NCI-H1930 (cell line): ENCODE results near the gene SLC26A1.

Source experiments
- DNase-seq, 2 experiments: peaks; one replicate each; lab custom pipeline; 2025; lab: John Stamatoyannopoulos, UW

Gene SLC26A1

DNA sequence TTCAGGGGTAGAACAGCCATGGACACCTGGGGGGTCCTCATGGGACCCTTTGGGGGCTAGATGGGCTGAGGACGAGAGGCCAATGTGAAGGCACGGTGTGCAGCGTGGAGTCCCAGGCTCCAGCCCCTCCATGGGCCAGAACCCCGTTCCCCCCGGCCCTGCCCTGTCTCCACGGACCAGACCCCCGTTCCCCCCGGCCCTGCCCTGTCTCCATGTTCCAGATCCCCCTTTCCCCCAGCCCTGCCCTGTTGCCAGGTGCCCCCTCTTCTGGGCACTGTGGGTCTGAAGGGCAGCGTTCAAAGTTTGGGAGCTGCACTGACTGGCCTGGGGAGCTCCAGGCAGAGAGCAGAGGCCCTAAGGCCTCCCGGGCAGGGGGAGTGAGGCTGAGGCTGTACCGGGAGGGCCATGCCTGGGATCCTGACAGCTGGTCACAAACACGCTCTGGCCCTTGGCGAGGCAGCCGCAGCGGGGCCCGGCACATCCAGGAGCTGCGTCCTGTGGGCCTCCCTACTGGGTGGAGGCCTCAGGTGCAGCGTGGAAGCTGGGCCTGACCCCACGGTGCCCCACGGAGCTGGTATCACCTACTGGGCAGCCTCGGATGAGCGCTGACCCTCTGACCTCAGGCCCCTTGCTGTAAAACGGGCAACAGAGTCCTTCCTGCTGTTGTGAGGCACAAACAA is 28.7 kb downstream of the SLC26A1 start:
- no peak for DNase-seq

DNA sequence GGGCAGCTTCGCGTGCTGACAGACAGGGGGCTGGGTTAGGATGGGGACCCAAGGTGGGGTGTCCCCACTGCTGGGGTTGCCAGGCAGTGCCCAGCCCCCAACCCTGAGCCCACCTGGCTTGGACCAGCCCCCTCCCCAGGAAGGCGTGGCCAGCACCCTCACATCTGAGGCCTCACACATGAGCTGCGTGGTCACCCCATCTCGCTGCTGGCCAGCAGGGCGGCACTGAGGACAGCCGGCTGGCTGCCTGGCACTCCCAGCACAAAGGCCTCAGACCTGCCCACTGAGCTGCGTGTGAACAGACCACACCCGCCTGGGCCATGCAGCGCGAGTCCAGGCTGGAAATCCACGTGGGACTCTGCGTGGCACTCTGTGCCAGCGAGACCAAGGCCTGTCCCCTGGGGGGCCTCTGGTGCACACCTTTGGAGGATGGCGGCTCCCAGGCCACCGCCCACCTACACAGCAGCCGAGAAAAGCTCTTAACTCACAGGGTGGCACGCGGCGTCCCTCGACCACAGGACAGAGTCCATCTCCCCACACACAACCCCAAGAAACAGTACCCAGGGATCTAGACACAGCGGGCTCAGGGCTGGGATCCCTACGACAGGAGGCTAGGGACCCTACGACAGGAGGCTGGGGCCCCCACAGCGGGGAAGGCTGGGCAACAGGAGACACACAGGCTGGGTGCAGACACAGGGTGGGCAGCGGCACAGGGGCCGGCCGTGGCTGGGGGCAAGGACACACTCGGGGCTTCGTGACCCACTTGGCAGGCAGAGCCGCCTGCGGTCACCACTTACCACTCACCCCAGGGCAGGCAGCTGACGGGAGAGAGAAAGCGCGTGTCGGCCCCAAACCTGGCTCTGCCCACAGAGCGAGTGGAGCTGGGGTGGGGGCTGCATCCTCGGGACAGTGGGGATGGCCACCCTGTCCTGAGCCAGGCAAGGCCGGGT is 29.7 kb downstream of the SLC26A1 start:
- DNase-seq: no peak

DNA sequence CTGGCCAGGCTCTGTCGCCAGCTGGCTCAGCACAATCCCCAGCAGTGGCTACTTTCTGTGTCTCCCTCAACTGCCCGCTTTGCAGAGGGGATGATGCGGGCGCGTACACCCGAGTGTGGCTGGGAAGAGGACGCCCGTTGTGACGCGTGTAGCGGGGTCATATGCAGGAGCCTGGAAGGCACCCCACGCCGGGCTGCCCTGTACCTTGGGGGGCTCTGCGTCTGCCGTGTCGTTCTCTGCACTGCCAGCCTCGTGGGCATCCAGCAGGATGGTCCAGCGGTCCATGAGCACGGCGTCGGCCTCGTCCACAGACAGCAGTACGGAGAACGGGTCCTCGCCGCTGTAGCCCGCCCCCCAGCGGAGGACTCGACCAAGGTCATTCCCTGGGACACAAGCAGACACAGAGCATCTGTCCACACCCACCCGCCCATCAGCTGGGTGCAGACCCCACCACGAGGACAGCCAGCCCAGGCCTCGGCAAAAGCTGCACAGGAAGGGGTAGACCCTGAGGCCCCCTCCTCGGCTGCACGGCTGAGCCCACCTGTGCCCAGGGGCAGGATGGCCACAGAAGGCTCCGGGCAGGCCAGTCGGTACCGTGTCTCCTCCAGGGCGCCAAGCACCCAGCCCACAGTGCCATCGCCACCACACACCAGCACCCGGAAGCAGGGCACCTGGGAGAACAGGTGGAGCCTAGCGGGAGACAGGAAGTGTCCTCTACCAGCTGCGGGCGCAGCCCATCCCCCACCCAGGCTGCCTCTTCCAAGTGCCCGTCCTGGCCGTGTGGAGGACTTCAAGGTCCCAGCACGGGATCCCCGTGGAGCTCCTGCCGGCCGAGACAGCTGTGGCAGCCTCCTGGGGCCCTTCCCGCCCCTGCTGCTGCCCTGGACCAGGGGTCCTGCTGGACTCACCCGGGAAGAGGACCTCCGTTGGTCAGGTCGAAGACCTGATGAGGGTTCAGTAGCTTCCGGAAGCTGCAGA is 30.7 kb downstream of the SLC26A1 start:
- no peak for DNase-seq

DNA sequence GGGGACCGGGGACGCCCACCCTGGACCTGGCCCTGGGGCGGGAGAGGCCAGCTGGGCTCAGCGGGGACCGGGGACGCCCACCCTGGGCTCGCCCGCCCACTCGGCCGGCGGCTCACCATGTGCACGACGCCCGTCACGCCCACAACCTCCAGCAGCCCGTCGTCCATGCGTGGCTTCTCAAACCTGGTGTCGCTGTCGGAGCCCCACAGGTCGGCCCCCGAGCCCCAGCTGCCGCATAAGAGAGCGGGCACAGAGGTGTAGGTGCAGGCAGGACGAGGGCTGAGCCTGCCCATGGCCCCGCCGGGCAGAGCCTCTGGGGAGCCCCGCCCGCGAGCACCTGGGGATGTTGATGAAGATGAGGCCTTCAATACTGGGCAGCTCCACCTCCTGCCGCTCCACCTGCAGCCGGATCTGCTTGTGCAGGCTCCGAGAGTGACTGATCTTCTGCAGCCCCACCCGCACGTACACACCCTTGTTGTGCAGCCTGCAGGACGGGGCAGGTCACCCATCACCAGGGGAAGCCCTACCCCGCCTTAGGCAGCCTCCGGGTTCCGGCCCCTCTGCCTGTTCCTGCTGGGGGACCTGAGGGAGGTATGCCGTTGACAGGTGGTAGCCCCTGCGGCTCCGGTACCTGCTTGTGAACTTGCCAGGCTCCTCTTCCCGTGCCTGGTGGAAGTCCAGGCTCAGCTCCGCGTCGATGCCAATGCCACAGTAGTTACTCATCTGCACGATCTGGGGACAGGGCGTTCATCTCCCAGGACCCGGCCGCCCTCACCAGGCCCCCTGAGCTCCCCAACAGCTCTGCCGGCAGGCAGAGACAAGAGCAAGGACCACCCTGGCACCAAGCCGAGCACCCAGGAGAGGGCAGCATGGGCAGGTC is 31.6 kb downstream of the SLC26A1 start:
- no peak for DNase-seq

DNA sequence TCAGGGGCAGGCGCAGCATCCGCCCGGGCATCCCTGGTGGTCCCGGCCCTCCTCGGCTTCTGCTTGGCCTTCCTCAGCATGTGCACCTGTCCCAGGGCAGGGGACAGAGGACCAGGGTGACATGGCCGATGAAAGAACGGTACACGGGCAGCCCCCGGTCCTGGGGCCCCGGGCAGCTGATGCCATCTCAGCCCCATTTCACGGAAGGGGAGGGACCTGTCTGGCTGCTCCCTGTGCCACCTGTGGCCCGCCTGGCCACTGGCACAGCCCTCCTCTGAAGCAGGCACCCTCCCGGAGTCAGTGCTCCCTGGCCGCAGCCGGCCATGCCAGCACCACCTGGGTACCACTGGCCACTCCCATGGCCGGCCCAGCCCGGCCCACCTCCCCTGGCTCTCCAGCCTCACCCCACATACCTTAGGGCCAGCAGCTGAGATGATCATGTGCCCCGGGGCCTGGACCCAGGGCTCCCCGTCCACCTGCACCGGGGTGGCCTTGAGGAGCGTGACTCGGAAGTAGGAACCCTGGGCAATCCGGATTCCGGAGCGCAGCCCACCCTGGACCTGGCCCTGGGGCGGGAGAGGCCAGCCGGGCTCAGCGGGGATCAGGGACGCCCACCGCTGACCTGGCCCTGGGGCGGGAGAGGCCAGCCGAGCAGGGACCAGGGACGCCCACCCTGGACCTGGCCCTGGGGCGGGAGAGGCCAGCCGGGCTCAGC is 32.4 kb downstream of the SLC26A1 start:
- no peak for DNase-seq

DNA sequence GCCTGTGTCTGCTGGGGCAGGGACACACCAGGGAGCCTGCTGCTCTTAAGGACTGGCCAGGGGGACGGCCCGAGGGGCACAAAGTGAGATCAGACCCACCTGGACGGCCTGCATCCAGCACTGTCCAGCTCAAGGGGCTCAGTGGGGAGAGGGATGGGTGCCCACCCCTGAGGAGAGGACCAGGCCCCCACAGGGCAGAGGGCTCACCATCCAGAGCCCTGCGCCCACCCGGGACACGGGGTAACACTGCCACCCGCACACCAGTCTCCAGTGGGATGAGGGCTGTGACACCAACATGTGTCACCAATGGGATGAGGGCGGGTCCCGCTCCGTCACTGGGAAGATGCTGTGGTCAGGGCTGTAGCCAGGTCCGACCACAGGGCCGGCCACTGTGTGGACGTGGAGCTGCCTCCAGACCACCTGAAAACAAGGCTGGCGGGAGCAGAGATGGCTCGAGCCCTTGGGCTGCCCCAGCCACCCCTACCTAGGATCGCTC is 33.0 kb downstream of the SLC26A1 start:
- DNase-seq: no peak

DNA sequence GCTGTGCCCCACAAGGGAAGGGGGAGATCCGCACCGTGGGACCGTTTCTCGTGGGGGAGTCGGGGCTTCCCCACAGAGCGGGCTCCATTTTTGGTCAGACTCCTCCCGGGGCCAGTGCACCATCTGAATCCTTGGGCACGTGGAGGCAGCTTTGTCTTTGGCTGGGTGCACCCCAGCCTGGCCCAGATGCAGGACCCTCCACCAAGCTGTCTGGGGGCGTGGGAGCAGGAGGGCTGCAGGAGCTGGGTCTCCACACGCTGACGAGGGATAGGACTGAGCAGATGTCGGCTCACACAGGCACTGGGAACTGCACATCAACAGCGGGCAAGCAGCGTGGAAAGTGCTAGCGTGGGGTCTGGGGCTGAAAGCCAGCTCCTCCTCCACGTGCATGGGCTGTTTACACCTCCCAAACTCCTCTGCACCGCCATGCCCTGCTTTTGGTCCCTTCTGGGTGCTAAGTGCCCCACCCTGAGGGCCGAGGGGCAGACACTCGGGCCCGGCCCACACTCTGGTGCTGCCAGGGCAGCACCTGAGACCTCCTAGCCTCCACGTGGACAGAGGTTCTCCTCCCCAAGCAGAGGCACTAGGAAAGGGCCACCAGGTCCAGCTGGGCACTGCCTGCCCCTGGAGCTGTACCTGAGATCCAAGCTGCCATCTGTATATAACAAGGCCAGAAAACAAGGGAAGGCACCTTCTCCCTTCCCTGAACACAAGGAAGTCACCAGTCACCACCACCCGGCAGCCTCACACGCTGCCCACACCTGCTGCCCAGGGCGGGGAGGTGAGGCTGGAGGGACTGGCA is 33.7 kb downstream of the SLC26A1 start:
- no peak for DNase-seq

DNA sequence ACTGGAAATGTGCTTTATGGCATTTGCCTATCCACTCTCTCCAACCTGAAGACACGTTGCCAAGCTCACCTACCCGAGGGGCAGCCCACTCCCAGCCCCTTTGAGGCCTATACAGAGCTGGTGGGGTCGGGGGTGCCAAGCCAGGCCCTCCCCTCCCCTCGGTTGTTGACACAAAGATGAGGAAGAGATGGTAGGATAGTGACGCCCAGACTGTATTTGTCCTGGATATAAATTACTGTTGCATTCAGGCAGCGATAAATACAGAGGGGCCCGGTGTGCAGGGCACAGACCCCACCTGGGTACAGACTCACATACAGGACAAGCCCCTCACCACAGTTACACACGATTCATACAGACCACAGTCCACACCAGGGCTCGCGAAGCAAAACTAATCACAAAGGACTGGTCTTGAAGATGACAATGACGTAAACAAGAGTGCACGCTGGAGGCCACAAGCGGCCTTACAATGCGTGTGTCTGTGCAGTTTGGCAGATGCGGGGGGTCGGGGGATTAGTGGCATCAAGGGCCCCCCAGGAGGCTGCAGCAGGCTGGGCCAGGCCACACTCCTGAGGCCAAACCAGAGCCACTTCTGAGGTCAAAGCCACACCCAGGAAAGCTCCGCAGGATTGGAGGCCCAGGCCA is 34.4 kb downstream of the SLC26A1 start:
- DNase-seq: no peak

DNA sequence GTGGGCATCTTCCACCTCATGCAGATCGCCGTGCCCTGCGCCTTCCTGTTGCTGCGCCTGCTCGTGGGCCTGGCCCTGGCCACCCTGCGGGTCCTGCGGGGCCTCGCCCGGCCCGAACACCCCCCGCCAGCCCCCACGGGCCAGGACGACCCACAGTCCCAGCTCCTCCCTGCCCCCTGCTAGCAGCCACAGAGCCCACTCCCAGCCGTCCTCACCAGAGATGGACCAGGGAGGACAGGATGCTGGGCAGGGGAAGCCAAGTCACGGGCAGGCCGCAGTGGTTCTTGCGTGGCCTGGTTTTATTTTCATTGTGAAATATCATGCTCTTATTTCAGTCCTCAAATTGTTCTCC is 34.9 kb downstream of the SLC26A1 start:
- DNase-seq: no peak

DNA sequence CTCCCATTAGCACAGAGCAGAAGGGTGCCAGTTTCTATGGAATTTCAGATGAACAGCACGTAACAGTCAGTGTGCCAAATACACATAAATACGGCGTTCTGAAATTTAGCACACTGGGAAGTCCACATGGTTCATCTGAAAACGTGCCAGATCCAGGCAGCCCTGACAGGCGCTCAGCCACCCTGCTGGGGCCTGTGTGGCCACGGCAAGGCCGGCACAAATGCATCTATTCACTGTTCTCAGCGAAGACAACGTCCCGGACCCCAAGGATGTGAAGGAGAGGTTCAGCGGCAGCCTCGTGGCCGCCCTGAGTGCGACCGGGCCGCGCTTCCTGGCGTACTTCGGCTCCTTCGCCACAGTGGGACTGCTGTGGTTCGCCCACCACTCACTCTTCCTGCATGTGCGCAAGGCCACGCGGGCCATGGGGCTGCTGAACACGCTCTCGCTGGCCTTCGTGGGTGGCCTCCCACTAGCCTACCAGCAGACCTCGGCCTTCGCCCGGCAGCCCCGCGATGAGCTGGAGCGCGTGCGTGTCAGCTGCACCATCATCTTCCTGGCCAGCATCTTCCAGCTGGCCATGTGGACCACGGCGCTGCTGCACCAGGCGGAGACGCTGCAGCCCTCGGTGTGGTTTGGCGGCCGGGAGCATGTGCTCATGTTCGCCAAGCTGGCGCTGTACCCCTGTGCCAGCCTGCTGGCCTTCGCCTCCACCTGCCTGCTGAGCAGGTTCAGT is 35.5 kb downstream of the SLC26A1 start:
- DNase-seq: no peak

DNA sequence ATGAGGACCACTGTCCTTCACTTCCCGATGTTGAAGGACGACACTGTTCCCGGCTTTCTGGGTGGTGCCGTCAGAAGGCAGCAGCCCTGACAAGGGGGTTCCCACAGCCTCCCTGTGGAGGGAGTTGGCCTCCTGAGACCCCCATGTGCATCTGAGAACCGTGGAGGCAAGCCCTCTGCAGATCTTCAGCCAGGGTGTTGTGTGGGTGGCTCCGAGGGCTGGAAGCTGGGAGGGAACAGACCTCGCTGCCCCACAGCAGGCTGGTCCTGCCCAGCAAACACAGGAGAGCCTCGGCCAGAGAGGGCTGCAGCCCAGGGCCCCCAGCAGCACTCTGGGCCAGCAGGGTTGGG is 36.0 kb downstream of the SLC26A1 start:
- no peak for DNase-seq

DNA sequence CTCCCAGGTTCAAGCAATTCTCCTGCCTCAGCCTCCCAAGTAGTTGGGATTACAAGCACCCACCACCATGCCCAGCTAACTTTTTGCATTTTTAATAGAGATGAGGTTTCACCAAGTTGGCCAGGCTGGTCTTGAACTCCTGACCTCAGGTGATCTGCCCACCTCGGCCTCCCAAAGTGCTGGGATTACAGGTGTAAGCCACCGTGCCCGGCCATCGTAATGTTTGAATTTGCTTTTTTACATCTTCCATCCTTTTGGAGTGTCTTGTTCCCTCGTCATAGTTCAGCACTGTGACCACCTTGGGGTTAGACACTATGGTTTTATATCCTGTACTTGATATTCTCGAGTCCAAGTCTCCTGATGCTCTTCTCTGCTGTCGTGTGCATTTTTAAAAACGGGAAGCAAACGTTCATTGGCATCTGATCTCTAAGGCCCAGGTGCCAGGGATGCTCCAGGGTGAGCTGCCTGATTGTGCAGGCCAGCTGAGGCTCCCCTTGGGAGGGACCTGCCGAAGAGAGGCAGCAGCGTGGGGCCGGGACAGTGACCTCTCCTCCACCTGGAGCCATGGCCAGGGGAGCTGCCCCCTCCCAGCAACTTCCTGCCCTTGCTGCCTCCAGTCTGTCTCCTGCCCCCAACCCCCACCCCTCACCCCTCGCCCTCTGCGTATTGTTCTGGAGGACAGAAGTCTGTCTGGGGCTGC is 36.5 kb downstream of the SLC26A1 start:
- no peak for DNase-seq

DNA sequence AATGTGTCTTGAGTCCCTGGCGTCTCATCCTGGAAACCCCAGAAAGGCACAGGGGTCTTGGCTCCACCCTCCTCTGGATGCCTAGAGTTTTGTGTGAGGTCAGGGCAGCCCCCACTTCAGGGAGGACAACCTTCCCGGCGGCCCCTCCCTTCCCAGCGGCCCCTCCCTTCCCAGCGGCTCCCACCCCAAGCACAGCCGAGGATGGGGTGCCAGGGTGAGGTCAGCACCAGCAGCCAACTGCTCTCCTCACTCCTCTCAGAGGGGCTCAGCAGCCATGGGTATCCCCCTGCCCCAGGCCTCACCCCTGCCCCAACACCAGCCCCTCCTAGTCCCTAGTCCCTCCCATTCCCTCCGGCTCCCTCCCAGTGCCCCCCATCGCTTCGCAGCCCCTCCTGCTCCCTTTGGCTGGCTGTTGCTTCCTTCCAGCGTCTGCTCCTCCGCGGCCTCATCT is 37.2 kb downstream of the SLC26A1 start:
- no peak for DNase-seq

DNA sequence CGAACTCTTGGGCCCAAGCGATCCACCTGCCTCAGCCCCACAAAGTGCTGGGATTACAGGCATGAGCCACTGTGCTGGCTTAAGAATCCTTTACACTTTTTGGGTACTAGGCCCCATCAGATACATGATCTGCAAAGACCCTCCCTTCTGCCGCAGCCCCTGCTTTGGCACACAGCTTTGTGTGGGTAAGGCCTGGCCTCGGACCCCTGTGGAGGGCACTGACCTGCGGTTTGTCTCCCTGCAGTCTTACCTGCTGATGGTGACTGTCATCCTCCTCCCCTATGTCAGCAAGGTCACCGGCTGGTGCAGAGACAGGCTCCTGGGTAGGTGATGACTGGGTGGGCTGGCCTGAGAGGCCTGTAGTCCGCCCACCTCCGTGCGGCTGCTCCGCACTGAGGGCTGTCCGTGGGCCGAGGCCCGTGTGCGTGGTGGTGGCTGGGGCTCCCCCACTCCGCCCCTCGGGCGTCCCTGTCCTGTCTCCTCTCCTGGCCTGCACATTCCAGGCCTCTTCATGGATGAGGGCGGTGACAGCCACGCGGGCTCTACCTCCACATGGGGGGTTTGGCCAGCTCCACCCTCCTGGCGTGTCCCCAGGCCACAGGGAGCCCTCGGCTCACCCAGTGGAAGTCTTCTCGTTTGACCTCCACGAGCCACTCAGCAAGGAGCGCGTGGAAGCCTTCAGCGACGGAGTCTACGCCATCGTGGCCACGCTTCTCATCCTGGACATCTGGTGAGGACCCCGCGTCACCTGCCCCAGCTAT is 37.9 kb downstream of the SLC26A1 start:
- no peak for DNase-seq

DNA sequence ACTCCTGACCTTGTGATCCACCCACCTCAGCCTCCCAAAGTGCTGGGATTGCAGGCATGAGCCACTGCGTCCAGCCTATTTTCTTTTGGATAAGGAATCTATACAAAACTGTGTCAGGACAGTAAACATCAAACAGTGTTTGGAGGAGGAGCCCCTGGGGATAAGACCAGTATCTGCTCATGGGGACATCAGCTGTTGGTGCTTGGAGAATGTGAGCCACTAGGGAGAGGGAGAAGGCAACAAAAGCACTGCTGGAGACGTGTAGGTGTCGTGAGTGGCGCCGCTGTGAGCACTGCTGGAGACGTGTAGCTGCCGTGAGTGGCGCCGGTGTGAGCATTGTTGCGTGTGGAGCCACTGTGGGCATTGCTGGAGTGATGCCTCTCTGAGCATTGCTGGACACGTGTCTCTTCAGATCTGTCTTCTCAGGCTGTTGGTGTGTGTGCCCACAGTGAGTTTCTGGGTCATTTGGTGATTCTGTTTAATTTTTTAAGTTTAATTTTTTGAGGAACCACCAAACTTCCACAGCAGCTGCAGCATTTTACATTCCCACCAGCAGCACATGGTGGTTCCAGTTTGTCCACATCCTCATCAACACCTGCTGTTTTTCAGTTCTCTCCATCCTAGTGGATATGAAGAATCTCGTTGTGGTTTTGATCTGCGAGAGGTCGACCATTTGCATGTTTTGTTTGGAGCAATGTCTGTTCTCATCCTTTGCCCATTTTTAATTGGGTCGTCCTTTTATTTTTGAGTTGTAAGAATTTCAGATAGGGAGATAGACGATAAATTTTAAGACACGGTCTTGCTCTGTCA is 38.8 kb downstream of the SLC26A1 start:
- no peak for DNase-seq

DNA sequence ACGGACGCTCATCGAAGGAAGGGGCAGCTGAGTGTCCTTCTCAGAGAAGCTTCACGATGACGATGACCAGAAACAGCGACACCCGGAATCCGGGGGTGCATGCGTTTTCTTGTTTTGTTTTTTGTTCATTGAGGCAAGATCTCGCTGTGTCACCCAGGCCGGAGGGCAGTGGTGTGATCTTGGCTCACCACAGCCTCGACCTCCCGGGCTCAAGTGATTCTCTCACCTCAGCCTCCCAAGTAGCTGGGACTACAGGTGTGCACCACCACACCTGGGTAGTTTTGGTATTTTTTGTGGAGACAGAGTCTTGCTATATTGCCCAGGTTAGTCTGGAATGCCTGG is 39.7 kb downstream of the SLC26A1 start:
- DNase-seq: no peak
